T-helper 1 cell treated with Interleukin-12 subunit alpha and Interleukin-12 subunit beta and Interleukin-4 antibody, amounts not matched to agents 30 ng/mL and 1 ng/mL, for 36 hours (primary cell): ENCODE results near the gene BUB1. TPM values are rescaled to one million over a fixed set of nuclear protein-coding genes. Genes with fewer than 3 reads are reported as not detected.
"Not testable (repeated sequence)": the region's sequence is repeated elsewhere in the genome, so short reads cannot be mapped to it uniquely, and the experiment has no call there.

Experiments
- intact Hi-C: fragments of 100-400 bp; cut with micrococcal nuclease; formaldehyde crosslinking; loops from one replicate; pipeline ENCODE4 v1.15.1; 2024
- total RNA-seq: library from RNA; stranded (reverse); gene quantifications from 2 replicates; pipeline ENCODE4 v1.2.3, GENCODE V29; 2022

The BUB1 gene
- 87.5 and 88.5 TPM in 2 replicates for total RNA-seq

DNA sequence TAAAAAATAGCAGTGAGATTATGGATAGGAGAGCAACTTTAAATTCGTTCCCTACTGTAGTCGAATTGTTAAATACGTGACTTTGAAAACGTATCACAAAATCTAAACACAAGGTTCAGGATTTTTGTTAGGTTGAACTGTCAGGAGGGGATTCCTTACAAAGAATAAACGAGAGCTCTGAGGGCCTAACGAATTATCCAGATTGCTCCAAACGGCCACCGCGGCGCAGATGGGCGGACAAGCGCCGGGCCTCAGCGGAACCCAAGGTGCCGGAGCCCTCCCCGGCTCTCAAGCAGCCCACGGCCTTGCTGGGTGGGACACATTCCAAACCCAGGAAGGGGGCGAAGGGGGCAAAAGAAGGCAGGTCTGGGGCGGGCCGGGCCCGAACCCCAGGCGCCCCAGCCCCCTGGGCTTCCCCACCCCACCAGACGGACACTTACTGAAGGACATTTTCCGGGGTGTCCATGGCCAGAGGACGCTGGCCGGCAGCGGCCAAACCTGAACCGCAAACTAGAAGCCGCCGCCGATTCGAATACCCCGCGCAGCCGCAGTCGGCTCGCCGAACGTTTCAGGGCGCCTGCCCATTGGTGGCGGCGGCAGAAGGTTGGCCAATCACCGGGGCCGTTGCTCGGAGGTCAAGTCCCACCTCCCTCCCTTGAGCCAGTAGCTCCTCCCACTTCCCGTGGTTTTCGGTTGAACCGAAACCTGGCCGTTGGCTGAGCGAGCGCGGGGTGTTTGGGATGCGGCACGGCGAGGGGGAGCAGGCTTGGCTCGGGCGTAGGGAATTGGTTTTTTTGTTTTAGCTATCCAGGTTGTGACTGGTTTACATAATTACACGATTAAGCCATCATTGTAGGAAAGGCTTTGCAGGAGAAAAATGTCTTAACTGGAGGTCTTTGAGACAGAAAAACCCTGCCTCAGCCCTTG lies at the start of gene BUB1:
Gene BUB1, minus strand, starts transcription at position 534 of the 927 bp plus-strand sequence. Its CDS starts 68 bp downstream, at position 466.
- intact Hi-C loops: loop anchor here (1.0 to 5.0 kb wide), 6 partner anchors 71 to 1865 kb away; partner anchors contain the start of genes ANAPC1, NPHP1 and POLR1B

DNA sequence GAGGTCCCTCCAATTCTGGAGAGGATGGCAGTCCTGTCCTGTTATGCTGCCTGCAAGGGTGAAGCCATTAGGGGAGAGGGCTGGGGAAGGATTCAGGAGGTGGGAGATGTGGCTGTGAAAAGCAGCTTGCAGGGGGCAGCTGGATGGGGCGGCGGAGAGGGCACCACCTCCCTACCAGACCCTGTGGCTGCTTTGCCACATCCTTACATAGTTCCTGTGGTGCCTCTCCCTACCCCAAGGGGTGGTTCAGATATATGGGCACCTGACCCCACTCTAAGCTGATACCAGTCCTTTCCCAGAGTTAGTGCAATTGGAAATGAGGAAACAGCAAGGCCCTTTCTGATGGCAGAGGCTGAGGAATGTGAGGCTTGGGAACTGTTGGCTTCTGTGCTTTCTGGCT lies 48.4 kb upstream of the BUB1 start:
- intact Hi-C loops: no loop called here

DNA sequence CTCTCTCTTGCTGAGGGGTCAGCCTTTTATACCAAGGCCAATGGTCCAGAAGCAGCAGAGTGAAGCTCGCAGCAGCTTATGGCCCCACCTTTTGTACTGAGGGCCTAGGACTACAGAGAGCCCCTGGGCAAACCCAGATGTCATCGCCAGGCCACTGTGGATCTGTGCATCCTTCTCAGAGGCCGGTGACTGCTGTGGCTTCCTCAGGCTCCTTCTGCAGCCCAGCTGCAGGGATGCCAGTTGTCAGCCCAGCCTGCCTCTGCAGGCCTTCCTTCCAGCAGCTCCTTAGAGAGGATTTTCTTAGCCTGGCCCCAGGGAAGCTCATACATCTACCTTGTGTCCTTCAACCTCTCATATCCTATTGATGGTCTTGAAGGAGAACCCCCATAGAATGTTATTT lies 48.0 kb upstream of the BUB1 start:
- intact Hi-C loops: no loop called here

DNA sequence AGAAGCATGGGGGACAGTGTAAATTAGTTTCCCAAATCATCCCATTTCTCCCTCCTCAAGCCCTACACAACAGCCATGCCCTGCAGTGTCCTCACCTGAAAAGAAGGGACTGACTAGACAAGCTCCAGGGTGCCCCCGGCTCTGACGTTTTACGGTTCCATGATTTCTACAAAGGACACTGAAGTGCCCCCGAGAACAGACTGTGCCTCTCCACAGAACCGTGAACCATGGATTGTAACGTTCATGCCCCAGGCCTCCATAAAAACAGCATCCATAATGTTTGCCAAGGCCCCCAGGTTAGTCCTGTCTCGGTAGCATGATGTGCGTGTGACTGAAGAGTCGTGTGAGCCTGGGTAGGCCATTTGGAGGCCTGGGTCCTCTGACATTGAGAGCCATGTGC lies 47.5 kb upstream of the BUB1 start:
- intact Hi-C loops: no loop called here

DNA sequence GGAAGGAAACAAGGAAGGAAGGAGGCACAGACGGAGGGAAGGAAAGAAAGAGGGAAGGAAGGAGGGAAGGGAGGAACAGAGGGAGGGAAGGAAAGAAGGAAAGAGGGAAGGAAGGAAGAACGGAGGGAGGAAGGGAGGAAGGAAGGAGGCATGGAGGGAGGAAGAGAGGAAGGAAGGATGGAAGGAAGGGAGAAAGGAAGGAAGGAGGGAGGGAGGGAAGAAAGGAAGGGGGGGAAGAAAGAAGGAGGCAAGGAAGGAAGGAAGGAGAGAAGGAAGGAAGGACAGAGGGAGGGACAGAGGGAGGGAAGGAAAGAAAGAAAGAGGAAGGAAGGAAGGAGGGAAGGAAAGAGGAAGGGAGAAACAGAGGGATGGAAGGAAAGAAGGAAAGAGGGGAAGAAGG lies 47.0 kb upstream of the BUB1 start:
- intact Hi-C loops: no loop called here

DNA sequence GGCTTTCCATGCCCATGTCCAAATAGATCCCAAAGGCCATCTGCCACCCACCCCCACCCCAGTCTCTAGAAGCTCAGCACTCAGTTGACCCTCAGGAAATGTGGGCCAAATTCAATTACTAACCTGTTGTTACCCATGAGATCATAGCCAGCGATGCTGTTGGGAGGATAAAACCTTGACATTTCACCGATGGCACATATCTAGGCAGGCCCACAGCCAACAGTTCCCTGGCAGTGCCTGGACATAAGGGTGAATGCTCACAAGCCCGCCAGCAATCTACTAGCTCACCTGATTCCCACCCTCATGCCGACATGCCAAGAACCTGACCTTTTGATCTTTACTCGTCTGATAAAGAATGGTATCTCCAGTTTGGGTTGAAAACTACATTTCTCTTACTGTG lies 42.7 kb upstream of the BUB1 start:
- intact Hi-C loops: no loop called here

DNA sequence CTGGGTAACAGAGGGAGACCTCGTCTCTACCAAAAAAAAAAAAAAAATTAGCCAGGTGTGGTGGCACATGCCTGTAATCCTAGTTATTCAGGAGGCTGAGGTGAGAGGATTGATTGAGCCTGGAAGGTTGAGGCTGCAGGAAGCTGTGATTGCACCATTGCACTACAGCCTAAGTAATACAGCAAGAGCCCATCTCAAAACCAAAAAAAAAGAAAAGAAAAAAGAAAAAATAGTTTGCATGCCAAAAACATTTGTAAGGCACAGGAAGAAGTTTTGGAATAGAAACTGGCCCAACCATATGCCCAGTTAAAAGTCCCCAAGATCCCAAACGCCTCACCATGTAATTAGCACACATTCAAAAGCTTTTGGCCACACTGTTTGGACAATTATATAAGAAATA lies 41.1 kb upstream of the BUB1 start:
- intact Hi-C loops: no loop called here

DNA sequence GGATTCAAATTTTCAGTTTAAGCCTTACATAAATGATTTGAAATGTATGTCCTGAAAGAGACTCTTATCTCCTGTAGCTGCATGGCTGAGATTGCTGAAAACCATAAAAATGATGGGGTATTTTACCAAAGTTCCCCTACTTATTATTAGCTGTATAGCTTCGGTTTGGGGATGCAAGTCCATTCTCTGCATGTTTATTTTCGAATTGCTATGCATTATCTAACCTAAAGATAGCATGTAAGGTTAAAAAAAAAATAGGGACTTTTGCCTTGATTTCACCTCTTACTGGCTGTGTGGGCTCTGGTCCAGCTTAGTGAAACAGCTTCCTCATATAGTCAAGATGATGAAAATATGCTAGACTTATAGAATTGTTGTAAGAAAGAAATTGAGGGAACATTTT lies 40.5 kb upstream of the BUB1 start:
- intact Hi-C loops: no loop called here

DNA sequence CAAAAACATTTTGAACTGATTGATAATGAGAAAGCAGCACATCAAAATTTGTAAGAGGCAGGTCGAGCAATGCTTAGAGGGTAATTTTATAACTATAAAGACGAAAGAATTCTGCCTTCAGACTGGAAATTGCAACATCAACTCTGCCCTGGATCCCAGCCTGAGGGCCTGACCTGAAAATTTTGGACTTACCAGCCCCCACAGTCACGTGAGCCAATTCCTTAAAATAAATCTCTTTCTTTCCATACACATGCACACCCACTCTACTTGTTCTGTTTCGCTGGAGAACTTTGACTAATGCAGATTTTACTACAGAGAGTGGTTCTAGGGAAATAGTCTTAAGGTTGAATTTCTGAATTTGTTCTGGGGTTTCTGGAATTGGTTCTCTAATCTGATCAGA lies 39.9 kb upstream of the BUB1 start:
- intact Hi-C loops: no loop called here

DNA sequence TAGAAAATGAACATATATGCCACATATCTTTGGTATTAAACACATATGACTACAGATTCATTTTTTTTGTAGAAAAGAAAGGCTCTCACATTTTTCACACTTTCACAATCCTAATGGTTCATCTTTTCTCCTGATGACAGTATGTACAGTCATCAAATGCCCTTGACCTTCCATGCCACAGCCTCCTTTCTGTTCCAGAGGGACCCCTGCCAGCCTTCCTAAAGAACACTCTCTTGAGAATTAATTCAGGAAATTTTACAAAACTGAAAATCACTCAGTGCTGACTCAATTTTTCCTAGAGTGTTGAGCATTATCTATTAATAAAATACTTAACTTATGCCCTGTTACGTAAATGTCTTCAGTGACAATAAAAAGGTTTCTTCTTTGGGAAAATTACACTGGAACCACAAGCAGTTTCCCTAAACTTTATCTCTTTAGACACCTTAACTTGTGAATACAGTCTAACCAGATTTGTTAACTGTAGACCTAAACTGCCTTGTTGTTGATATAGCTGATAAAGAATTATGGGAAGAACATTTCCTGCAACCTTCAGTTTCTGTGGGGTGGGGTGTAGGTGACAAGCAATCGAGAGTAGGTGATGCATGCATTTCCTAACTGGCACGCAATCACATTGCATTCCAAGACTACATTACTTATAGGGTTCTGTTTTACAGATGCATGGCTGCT lies 39.2 kb upstream of the BUB1 start:
- intact Hi-C loops: no loop called here

DNA sequence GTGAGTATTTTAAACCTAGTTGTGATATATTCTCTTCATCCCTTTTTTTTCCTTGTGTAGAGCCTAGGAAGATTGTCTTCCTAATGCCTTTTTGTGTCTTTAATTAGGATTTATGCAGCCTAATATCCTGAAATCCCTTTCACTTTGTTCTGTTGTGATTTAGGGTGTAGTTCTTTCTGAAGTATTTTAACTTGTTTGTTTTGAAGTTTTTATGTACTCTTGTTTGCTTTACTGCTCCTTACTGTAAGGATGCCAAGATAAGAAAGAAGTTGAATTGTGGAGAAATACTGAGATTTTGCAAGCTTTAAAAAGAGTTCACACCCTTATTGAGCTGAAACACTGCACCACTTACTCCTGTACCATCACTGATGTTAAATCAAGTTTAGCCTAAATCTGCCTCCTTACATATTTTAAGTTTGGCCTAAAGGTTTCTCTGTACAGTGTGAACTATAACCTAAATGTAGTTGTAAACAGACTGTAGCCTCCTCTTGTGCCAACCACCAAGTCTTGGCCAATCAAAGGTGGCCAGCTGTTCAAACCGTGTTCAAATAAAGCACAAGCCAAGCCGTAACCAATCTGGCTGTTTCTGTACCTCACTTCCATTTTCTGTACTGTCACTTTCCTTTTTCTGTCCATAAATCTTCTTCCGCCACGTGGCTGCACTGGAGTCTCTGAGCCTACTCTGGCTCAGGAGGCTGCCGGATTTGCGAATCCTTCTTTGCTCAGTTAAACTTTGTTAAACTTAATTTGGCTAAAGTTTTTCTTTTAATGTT lies 36.8 kb upstream of the BUB1 start:
- intact Hi-C loops: no loop called here

DNA sequence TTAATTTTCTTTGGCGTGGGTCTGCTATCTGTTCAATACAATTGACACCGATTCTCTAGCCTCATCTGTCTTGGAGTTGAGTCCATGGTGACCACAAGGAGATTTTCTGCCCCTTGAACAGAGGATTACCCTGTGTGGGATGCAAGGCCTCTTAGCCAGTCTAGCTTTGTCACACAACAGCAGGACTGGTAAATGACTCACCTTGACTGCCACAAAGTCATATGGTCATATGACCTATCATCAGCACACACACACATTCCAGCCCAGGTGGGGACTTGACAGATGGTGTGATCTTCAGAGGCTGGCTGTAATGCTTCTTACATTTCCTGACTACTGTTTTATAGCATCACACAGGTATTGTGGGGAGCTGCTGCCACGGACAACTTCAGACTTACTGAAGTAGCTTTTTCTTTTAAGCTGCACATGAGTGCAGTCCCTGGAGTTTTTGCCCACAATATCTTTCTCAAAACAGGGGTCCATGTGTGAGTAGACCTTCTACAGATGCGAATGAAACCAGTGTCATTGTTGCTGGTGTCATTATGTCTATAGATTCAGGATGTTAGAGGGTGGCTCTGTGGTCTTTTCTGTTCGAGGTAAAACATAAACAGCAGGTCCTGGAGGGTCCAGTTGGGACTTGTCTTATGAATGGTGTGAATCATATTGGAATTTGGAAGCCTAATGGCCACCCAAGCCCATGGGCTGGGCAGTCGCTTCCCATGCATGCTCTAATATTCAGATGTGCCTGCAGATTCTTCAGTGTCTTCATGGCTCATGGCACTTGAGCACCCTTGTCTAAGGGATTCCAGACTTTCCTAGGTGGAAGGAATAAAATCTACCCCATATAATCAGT lies 35.9 kb upstream of the BUB1 start:
- intact Hi-C loops: no loop called here

DNA sequence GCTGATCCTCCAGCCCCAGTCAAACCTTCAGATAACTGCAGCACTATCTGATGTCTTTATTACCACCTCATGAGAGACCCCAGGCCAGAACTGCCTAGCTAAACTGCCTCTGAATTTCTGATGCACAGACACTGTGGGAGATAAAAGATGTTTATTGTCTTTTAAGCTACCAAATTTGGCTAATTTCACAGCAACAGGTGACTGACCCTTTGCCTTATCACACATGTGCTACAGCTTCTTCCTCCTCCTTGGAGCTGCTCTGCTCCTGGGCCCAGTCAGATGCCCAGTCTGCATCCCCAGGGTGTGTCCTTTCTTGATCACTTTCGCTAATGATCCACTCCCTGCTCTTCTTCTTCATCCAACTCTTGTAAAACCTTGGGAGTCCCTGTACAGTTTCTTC lies 34.9 kb upstream of the BUB1 start:
- intact Hi-C loops: no loop called here

DNA sequence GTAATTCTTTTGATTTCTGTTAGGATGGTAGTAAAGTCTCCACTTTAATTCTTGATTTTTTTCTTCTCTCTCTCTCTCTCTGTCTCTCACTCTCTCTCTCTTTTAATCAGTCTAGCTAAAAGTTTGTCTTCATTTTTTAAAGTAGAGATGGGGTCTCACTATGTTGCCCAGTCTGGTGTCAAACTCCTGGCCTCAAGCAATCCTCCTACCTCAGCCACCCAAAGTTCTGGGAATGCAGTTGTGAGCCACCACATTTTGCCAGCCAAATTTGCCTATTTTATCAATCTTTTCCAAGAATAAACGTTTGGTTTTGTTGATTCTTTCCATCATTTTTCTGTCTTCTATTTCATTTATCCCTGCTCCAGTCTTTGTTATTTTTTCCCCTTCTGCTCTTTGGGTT lies 30.6 kb upstream of the BUB1 start:
- intact Hi-C loops: no loop called here

DNA sequence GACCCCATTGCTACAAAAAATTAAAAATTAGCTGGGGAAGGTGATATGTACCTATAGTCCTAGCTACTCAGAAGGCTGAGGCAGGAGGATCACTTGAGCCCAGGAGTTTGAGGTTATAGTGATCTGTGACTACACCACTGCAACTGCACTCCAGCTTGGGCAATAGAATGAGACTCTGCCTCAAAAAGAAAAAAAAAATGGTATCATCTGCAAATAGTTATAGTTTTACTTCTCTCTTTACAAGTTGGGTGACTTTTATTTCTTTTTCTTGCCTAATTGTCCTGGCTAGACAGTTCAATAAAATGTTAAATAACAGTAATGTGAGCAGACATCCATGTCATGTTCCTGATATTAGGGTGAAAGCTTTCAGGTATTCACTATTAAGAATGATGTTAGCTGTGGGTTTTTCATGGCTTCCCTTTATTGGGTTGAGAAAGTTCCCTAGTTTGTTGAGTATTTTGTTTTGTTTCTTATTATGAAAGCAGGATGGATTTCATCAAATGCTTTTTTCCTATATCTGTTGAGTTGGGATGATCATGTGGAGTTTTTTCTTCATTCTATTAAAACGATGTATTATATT lies 29.6 kb upstream of the BUB1 start:
- intact Hi-C loops: no loop called here

DNA sequence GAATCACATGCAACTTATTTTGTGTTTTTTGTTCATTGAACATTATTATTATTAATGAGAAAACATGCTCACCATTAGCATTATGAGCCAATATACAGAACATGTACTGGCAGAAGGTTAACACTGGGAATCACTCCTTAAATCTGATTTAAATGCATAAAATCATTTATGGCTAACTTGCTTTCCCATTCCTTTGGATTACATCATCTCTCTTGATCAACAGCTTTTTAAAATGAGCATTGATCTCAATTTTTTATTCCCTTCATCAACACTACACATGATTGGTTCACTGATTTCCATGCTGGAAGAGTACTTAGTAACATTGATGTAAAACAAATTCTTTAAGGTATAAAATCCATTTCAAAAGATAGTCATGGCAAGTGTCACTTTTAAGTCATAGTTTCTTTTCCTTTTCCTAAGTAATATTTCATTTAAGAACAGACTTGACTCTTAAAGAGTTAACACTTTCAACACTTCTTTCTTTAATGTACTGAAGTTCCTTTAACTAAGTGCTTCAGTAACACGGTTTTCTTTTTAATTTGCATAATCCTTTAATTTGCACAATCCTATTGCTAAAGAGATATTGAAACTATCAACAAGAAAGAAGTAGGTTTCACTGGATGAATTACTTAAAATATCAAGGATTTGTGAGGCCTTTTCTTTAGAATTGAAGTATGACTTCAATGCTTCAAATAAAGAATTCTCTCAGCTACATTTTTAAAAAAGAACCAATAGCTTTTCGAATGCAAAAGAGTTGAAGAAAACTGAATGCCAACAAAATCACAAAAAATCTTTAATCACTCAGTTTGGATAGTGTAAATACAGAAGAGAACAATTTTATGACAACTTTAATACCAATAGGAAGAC lies 24.9 kb upstream of the BUB1 start:
- intact Hi-C loops: no loop called here

DNA sequence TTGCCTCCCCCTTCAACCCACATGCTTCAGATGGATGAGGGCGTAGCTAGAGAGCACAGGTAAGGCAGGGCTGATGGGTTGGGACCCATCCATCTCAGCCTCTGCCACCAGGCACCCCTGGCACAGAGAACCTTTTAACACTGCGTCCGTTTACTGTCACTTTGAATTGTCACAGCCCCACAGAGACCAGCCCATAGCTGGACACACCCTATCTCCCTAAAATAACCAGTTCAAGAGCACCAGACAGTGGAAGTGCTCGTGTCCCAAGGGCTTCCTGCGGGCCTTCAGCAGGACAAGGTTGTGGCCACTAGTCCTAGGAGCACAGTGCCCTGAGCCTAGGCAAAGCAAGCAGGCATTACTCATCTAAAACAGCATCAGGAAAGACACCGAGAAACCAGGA lies 20.4 kb upstream of the BUB1 start:
- intact Hi-C loops: not testable (repeated sequence)

DNA sequence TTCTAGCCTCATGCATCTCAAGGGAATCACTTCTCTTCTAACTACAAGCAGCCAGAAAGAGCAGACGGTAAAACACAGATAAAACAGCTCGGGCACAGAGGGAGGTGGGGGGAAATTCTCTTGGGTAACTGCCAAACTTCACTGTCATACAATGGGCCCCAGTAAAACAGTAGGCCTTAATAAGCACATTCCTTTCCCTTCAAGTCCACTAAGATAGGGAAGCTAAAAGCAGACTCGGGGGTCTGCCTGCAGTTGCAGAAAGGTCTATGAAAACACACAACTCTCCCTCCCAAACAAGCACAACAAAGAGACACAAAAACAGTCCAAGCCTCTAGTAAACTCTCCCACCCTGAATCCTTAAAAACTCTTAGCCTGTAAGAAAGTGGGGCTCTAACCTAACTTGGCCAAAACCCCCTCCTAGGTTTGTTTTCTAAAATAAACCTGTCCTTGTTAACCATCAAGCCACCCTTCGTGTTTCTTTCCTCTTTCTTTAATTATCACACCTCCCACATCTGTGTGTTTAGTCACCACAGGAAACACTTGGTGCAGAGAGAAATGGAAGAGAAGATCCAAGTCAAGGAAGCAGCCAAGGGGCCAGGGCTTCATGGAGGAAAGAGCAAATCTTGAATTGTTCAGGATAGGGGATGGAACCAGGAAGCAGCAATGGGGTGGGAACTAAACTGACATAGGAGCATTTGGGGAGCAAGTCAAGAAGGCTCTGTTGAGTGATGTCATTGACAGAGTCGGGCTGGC lies 17.5 kb upstream of the BUB1 start:
- intact Hi-C loops: not testable (repeated sequence)
